ENCODE measurements around the gene SH2D5.

The SH2D5 gene

GRCh38 chr1:20732588-20733359 is at the start of gene SH2D5:
Gene SH2D5, minus strand, starts transcription at chr1:20732703. Its CDS starts 4,659 bp downstream, at chr1:20728044.
- peak; percentile 51 for TF ChIP-seq RAD21 (IDR thresholded peaks at IDR 0.05; ENCODE audit: low read depth)
- TF ChIP-seq EP300 (IDR thresholded peaks at IDR 0.05; ENCODE audit: borderline replicate concordance) = peak; percentile 54; the same call in 1 of the 2 replicates
- TF ChIP-seq EGR1 (IDR thresholded peaks at IDR 0.05) = no peak
- TF ChIP-seq CEBPB (IDR thresholded peaks at IDR 0.05) = no peak
- no peak for TF ChIP-seq FOXM1 (IDR thresholded peaks at IDR 0.05; ENCODE audit: borderline replicate concordance, low read depth)
- peak; percentile 97 for TF ChIP-seq MAX (IDR thresholded peaks at IDR 0.05)
- 0 out of 2 replicates have a peak, but pooled peaks have one; percentile 14 for TF ChIP-seq YY1 (IDR thresholded peaks at IDR 0.05; ENCODE audit: low read depth)
- TF ChIP-seq TCF12 (IDR thresholded peaks at IDR 0.05; ENCODE audit: low read depth) = peak; percentile 35; the same call in 1 of the 2 replicates
- no peak for TF ChIP-seq TAF1 (IDR thresholded peaks at IDR 0.05; ENCODE audit: low read depth)
- no peak for TF ChIP-seq CREB1 (IDR thresholded peaks at IDR 0.05; ENCODE audit: low read depth)
- TF ChIP-seq USF1 (IDR thresholded peaks at IDR 0.05) = peak; percentile 84
- 0 out of 2 replicates have a peak, but pooled peaks have one; percentile 19 for TF ChIP-seq NFIC (IDR thresholded peaks at IDR 0.05)
- TF ChIP-seq REST (IDR thresholded peaks at IDR 0.05; ENCODE audit: low read depth) = no peak
- TF ChIP-seq ZBTB7A (IDR thresholded peaks at IDR 0.05; ENCODE audit: low read depth) = no peak
- TF ChIP-seq TEAD4 (IDR thresholded peaks at IDR 0.05) = peak; percentile 68

DNA sequence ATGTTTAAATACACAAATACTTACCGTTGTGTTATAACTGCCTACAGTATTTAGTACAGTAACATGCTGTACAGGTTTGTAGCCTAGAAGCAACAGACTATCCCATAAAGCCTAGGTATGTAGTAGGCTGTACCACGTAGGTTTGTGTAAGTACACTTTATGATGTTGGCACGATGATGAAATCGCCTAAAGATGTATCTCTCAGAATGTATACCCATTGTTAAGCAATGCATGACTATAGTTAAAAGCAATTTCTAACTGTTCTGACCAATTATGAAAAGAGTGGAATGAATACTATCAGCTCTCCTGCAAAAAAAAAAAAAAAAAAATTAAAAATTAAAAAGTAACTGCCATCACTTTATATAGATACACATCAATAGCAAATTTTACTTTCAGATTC is 43.2 kb upstream of the SH2D5 start:
- TF ChIP-seq MAX (IDR thresholded peaks at IDR 0.05) (no peak), TEAD4 (IDR thresholded peaks at IDR 0.05) (no peak), CREB1 (IDR thresholded peaks at IDR 0.05; ENCODE audit: low read depth) (no peak)

- TF ChIP-seq TAF1 (IDR thresholded peaks at IDR 0.05; ENCODE audit: low read depth) = no peak
- TF ChIP-seq TCF12 (IDR thresholded peaks at IDR 0.05; ENCODE audit: low read depth) = no peak
- no peak for TF ChIP-seq REST (IDR thresholded peaks at IDR 0.05; ENCODE audit: low read depth)
- TF ChIP-seq NFIC (IDR thresholded peaks at IDR 0.05) = no peak
- TF ChIP-seq YY1 (IDR thresholded peaks at IDR 0.05; ENCODE audit: low read depth) = no peak
- TF ChIP-seq EP300 (IDR thresholded peaks at IDR 0.05; ENCODE audit: borderline replicate concordance) = no peak
- TF ChIP-seq ZBTB7A (IDR thresholded peaks at IDR 0.05; ENCODE audit: low read depth) = no peak
- TF ChIP-seq EGR1 (IDR thresholded peaks at IDR 0.05) = no peak
- no peak for TF ChIP-seq MAX (IDR thresholded peaks at IDR 0.05)
- no peak for TF ChIP-seq FOXM1 (IDR thresholded peaks at IDR 0.05; ENCODE audit: borderline replicate concordance, low read depth)
- no peak for TF ChIP-seq RAD21 (IDR thresholded peaks at IDR 0.05; ENCODE audit: low read depth)
- TF ChIP-seq CREB1 (IDR thresholded peaks at IDR 0.05; ENCODE audit: low read depth) = no peak
- no peak for TF ChIP-seq CEBPB (IDR thresholded peaks at IDR 0.05)
- no peak for TF ChIP-seq TEAD4 (IDR thresholded peaks at IDR 0.05)
- no peak for TF ChIP-seq USF1 (IDR thresholded peaks at IDR 0.05)
Observed at GRCh38 chr1:20771780-20772179, 39.3 kb upstream of the SH2D5 start.

DNA sequence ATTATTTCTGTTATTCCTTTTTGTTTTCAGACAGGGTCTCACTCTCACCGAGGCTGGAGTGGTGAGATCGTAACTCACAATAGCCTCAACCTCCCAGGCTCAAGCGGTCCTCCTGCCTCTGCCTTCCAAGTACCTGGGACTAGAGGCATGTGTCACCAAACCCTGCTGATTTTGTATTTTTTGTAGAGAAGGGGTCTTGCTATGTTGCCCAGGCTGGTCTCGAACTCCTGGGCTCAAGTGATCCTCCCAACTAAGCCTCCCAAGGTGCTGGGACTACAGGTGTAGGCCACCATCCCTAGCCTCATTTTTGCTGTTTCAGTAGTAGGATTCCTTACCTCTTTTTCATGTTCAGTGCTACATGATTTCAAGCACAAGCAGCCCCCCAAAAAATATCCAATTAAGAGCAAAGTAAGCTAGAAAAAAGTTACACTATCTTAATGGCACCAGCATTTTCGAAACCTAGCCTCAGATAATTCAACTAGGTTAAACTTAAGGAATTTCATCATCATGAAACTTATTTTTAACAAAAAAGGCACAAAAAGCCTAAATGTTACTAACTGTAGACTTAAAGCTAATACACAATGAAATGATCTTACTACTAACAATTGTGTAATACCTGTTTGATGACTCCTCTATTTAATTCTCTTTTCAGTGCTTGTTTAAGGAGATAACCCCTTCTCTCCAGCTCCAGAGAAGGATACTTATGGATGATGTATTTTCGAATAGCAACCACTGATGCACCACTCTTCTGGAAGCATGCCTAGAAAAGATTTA is 38.0 kb upstream of the SH2D5 start:
- TF ChIP-seq ZBTB7A (IDR thresholded peaks at IDR 0.05; ENCODE audit: low read depth) (no peak), NFIC (IDR thresholded peaks at IDR 0.05) (no peak), USF1 (IDR thresholded peaks at IDR 0.05) (no peak), CREB1 (IDR thresholded peaks at IDR 0.05; ENCODE audit: low read depth) (no peak), YY1 (IDR thresholded peaks at IDR 0.05; ENCODE audit: low read depth) (no peak), TEAD4 (IDR thresholded peaks at IDR 0.05) (no peak), EP300 (IDR thresholded peaks at IDR 0.05; ENCODE audit: borderline replicate concordance) (no peak), MAX (IDR thresholded peaks at IDR 0.05) (no peak), TCF12 (IDR thresholded peaks at IDR 0.05; ENCODE audit: low read depth) (no peak), EGR1 (IDR thresholded peaks at IDR 0.05) (no peak), CEBPB (IDR thresholded peaks at IDR 0.05) (no peak), FOXM1 (IDR thresholded peaks at IDR 0.05; ENCODE audit: borderline replicate concordance, low read depth) (no peak), RAD21 (IDR thresholded peaks at IDR 0.05; ENCODE audit: low read depth) (no peak), REST (IDR thresholded peaks at IDR 0.05; ENCODE audit: low read depth) (no peak), TAF1 (IDR thresholded peaks at IDR 0.05; ENCODE audit: low read depth) (no peak)

All from Ishikawa (cell line).